Mucosa of stomach (tissue), 1 donor: ENCODE results near the gene SIRPA.

ENCODE experiments used
- H3K27me3 ChIP-seq: one replicate; pipeline ENCODE4 v1.7.0; 2013; ENCODE audit warnings: mild to moderate bottlenecking, low read length; ENCODE audit not compliant: control insufficient read depth, insufficient read depth
- H3K36me3 ChIP-seq: one replicate; pipeline ENCODE4 v1.7.0; 2013; ENCODE audit warnings: low read length; ENCODE audit not compliant: control insufficient read depth, insufficient read depth
- H3K4me1 ChIP-seq: one replicate; pipeline ENCODE4 v1.7.0; 2013; ENCODE audit warnings: mild to moderate bottlenecking, low read length; ENCODE audit not compliant: control insufficient read depth, insufficient read depth
- H3K4me3 ChIP-seq: one replicate; pipeline ENCODE4 v1.7.0; 2013; ENCODE audit warnings: low read length
- H3K9ac ChIP-seq: one replicate; pipeline ENCODE4 v1.7.0; 2013; ENCODE audit warnings: mild to moderate bottlenecking, low read length, moderate library complexity
- H3K9me3 ChIP-seq: one replicate; pipeline ENCODE4 v1.7.0; 2013; ENCODE audit warnings: mild to moderate bottlenecking, low read length, moderate library complexity; ENCODE audit not compliant: control insufficient read depth
- donor health status: Pancreatic carcinoma.

The SIRPA gene

GRCh38 chr20:1971893-1972586, 76.8 kb downstream of the SIRPA start:
- Histone ChIP-seq H3K4me1 (no peaks in the 10 kb centered on the region), H3K9me3 (no peaks in the 10 kb centered on the region), H3K27me3 (peaks cover 3% of the 10 kb centered on the region), H3K4me3 (no peak overlapping the region), H3K9ac (no peak overlapping the region), H3K36me3 (no peaks in the 10 kb centered on the region)

GRCh38 chr20:1973601-1974440, 78.6 kb downstream of the SIRPA start:
- no peaks in the 10 kb centered on the region for H3K4me1 ChIP-seq
- no peaks in the 10 kb centered on the region for H3K36me3 ChIP-seq
- peaks cover 3% of the 10 kb centered on the region for H3K27me3 ChIP-seq
- no peak overlapping the region for H3K4me3 ChIP-seq
- no peak overlapping the region for H3K9ac ChIP-seq
- no peaks in the 10 kb centered on the region for H3K9me3 ChIP-seq

- Histone ChIP-seq H3K9me3 (no peaks in the 10 kb centered on the region), H3K4me3 (no peak overlapping the region), H3K36me3 (no peaks in the 10 kb centered on the region), H3K4me1 (no peaks in the 10 kb centered on the region), H3K27me3 (peaks cover 4% of the 10 kb centered on the region), H3K9ac (no peak overlapping the region)
Measured at GRCh38 chr20:1975291-1975690, 80.1 kb downstream of the SIRPA start.

GRCh38 chr20:1979106-1979778, 84.0 kb downstream of the SIRPA start:
- Histone ChIP-seq H3K36me3 (no peaks in the 10 kb centered on the region), H3K4me1 (no peaks in the 10 kb centered on the region), H3K9ac (no peak overlapping the region), H3K9me3 (no peaks in the 10 kb centered on the region), H3K27me3 (peaks cover 9% of the 10 kb centered on the region), H3K4me3 (no peak overlapping the region)

- H3K9me3 ChIP-seq: no peaks in the 10 kb centered on the region
- no peaks in the 10 kb centered on the region for H3K36me3 ChIP-seq
- no peak overlapping the region for H3K9ac ChIP-seq
- H3K4me1 ChIP-seq: no peaks in the 10 kb centered on the region
- no peak overlapping the region for H3K4me3 ChIP-seq
- H3K27me3 ChIP-seq: peaks cover 19% of the 10 kb centered on the region
Measured at GRCh38 chr20:1982686-1983085, 87.5 kb downstream of the SIRPA start.

- H3K4me1 ChIP-seq: no peaks in the 10 kb centered on the region
- H3K27me3 ChIP-seq: peaks cover 19% of the 10 kb centered on the region
- no peaks in the 10 kb centered on the region for H3K36me3 ChIP-seq
- H3K9me3 ChIP-seq: no peaks in the 10 kb centered on the region
- no peak overlapping the region for H3K4me3 ChIP-seq
- no peak overlapping the region for H3K9ac ChIP-seq
Measured at GRCh38 chr20:1983301-1983700, 88.1 kb downstream of the SIRPA start.

GRCh38 chr20:1987826-1988225, 92.6 kb downstream of the SIRPA start:
- H3K36me3 ChIP-seq: no peaks in the 10 kb centered on the region
- H3K27me3 ChIP-seq: peaks cover 32% of the 10 kb centered on the region
- H3K9ac ChIP-seq: no peak overlapping the region
- no peak overlapping the region for H3K4me3 ChIP-seq
- H3K4me1 ChIP-seq: no peaks in the 10 kb centered on the region
- H3K9me3 ChIP-seq: no peaks in the 10 kb centered on the region
